H1 (cell line): ENCODE measurements around the gene SRD5A3. TPM values are rescaled to one million over a fixed set of nuclear protein-coding genes. Genes with fewer than 3 reads are reported as not detected.
A peak's percentile ranks its signal among the peaks of the same experiment; 100 is the strongest.

ENCODE experiments used
- CTCF ChIA-PET: fragments of 300-600 bp; sonication (Branson Sonifier 250); formaldehyde crosslinking; loops from one replicate; lab custom pipeline; 2021; ENCODE audit not compliant: partially characterized antibody; lab: Charles Lee
- POLR2A ChIA-PET: fragments of 300-600 bp; sonication (Branson Sonifier 250); formaldehyde crosslinking; loops from one replicate; lab custom pipeline; 2021; ENCODE audit warnings: inconsistent platforms; ENCODE audit not compliant: partially characterized antibody; lab: Charles Lee
- DNase-seq, 2 experiments: peaks; one replicate each; pipeline versions ENCODE4 v3.0.0 to v3.0.0-alpha.2; 2010 to 2022; ENCODE audit warnings: low spot score in 2 of 2, low read depth in 1 of 2, mixed read lengths in 1 of 2
- FAIRE-seq: peaks from 2 replicates; lab custom pipeline; 2011; peaks lifted over from hg19 to GRCh38; lab: Jason Lieb, UNC
- H2AFZ ChIP-seq: 2 replicates; pipeline ENCODE4 v1.8.1; 2012; ENCODE audit warnings: low read length, inconsistent platforms
- H2AK5ac ChIP-seq: 2 replicates; pipeline ENCODE4 v1.6.1; 2013; ENCODE audit warnings: low read depth, low read length
- H2BK120ac ChIP-seq: replicated peaks from 2 replicates; pipeline ENCODE3; 2013; ENCODE audit warnings: low read depth, low read length, inconsistent platforms
- H2BK12ac ChIP-seq: 2 replicates; pipeline ENCODE4 v1.6.1; 2013; ENCODE audit warnings: low read depth, low read length
- H2BK15ac ChIP-seq: 2 replicates; pipeline ENCODE4 v1.6.1; 2013; ENCODE audit warnings: low read length
- H2BK20ac ChIP-seq: 2 replicates; pipeline ENCODE4 v1.6.1; 2013; ENCODE audit warnings: low read length
- H2BK5ac ChIP-seq: 2 replicates; pipeline ENCODE4 v1.6.1; 2013; ENCODE audit warnings: low read depth, low read length
- H3K14ac ChIP-seq: 2 replicates; pipeline ENCODE4 v1.6.1; 2013; ENCODE audit warnings: inconsistent platforms; ENCODE audit not compliant: insufficient read length
- H3K18ac ChIP-seq: 2 replicates; pipeline ENCODE4 v1.6.1; 2013; ENCODE audit warnings: low read length; ENCODE audit errors: extremely low read depth
- H3K23ac ChIP-seq: 2 replicates; pipeline ENCODE4 v1.6.1; 2013; ENCODE audit warnings: inconsistent platforms; ENCODE audit not compliant: insufficient read length
- H3K23me2 ChIP-seq: 2 replicates; pipeline ENCODE4 v1.6.1; 2013; ENCODE audit warnings: low read depth, low read length
- H3K27ac ChIP-seq: 2 replicates; pipeline ENCODE4 v1.6.1; 2011; ENCODE audit warnings: low read depth, low read length, inconsistent platforms
- H3K27me3 ChIP-seq, 4 experiments: replicated peaks in 1 of 4; 1 replicate in 1 of 4; 2 replicates in 3 of 4; pipeline versions ENCODE4 v1.6.1 to v1.8.1; 2011 to 2013; ENCODE audit warnings: low read length in 3 of 4, mild to moderate bottlenecking in 3 of 4, inconsistent platforms in 2 of 4, mixed read lengths in 2 of 4, moderate library complexity in 1 of 4; ENCODE audit not compliant: control insufficient read depth in 3 of 4, insufficient read depth in 3 of 4; ENCODE audit errors: extremely low read depth in 1 of 4
- H3K36me3 ChIP-seq, 4 experiments: 2 replicates each; pipeline versions ENCODE4 v1.6.1 to v1.8.1; 2011 to 2013; ENCODE audit warnings: mild to moderate bottlenecking in 4 of 4, low read length in 3 of 4, moderate library complexity in 2 of 4, control low read depth in 1 of 4, inconsistent platforms in 1 of 4; ENCODE audit not compliant: insufficient read depth in 4 of 4, control insufficient read depth in 2 of 4
- H3K4ac ChIP-seq: replicated peaks from 2 replicates; pipeline ENCODE3; 2013; ENCODE audit warnings: low read length, low read depth, mixed read lengths, inconsistent platforms; ENCODE audit not compliant: insufficient read length
- H3K4me1 ChIP-seq, 4 experiments: replicated peaks in 1 of 4; 1 replicate in 1 of 4; 2 replicates in 3 of 4; pipeline versions ENCODE4 v1.6.1 to v1.8.1; 2011 to 2013; ENCODE audit warnings: low read length in 3 of 4, inconsistent platforms in 2 of 4, mixed read lengths in 1 of 4; ENCODE audit not compliant: insufficient read depth in 4 of 4, control insufficient read depth in 3 of 4
- H3K4me2 ChIP-seq, 2 experiments: 2 replicates each; pipeline versions ENCODE4 v1.6.1 to v1.8.1; 2011 to 2013; ENCODE audit warnings: low read depth in 2 of 2, low read length in 2 of 2, control low read depth in 1 of 2, inconsistent platforms in 1 of 2, mild to moderate bottlenecking in 1 of 2; ENCODE audit not compliant: insufficient read depth in 1 of 2
- H3K4me3 ChIP-seq, 4 experiments: fragments of 200-600, 300-600 bp in 1 of 4; sonication (generic), shearing (Covaris generic), sonication (Bioruptor Twin) in 1 of 4; 2 replicates each; pipeline versions ENCODE4 v1.5.1 to v1.8.1; 2011 to 2016; ENCODE audit warnings: low read length in 4 of 4, low read depth in 3 of 4, control low read depth in 2 of 4, inconsistent platforms in 2 of 4, mild to moderate bottlenecking in 2 of 4, mixed read lengths in 1 of 4, moderate library complexity in 1 of 4; ENCODE audit not compliant: insufficient read depth in 2 of 4; ENCODE audit errors: extremely low read depth in 1 of 4
- H3K56ac ChIP-seq: replicated peaks from 2 replicates; pipeline ENCODE3; 2013; ENCODE audit warnings: low read depth, mild to moderate bottlenecking, mixed read lengths, low read length, inconsistent platforms; ENCODE audit not compliant: insufficient read length
- H3K79me1 ChIP-seq: 2 replicates; pipeline ENCODE4 v1.6.1; 2013; ENCODE audit warnings: low read depth, low read length, control low read depth
- H3K79me2 ChIP-seq, 2 experiments: 2 replicates each; pipeline versions ENCODE4 v1.6.1 to v1.8.1; 2012 to 2013; ENCODE audit warnings: low read length in 2 of 2, mild to moderate bottlenecking in 2 of 2, inconsistent platforms in 1 of 2; ENCODE audit not compliant: insufficient read depth in 2 of 2, control insufficient read depth in 1 of 2
- H3K9ac ChIP-seq, 4 experiments: replicated peaks in 1 of 4; 1 replicate in 1 of 4; 2 replicates in 3 of 4; pipeline versions ENCODE4 v1.6.1 to v1.8.1; 2011 to 2013; ENCODE audit warnings: low read depth in 3 of 4, low read length in 3 of 4, control low read depth in 2 of 4, mild to moderate bottlenecking in 2 of 4, moderate library complexity in 2 of 4, inconsistent platforms in 1 of 4; ENCODE audit errors: extremely low read depth in 1 of 4
- H3K9me3 ChIP-seq, 2 experiments: 2 replicates each; pipeline versions ENCODE4 v1.6.1 to v1.8.1; 2012 to 2013; ENCODE audit warnings: mild to moderate bottlenecking in 2 of 2, moderate library complexity in 2 of 2, control low read depth in 1 of 2, inconsistent platforms in 1 of 2, low read depth in 1 of 2, low read length in 1 of 2, mixed read lengths in 1 of 2; ENCODE audit not compliant: insufficient read depth in 2 of 2
- H4K20me1 ChIP-seq, 2 experiments: replicated peaks in 1 of 2; 2 replicates each; pipeline versions ENCODE3 to v1.8.1; 2011 to 2013; ENCODE audit warnings: inconsistent platforms in 2 of 2, low read length in 2 of 2, mild to moderate bottlenecking in 1 of 2; ENCODE audit not compliant: insufficient read depth in 2 of 2, control insufficient read depth in 1 of 2
- H4K5ac ChIP-seq: 2 replicates; pipeline ENCODE4 v1.6.1; 2013; ENCODE audit warnings: low read length, low read depth, mixed read lengths, inconsistent platforms; ENCODE audit not compliant: insufficient read length
- H4K8ac ChIP-seq: 2 replicates; pipeline ENCODE4 v1.8.0; 2013; ENCODE audit warnings: mild to moderate bottlenecking, moderate library complexity, low read length, inconsistent platforms; ENCODE audit not compliant: insufficient read depth; ENCODE audit errors: extremely low read depth
- H4K91ac ChIP-seq: replicated peaks from 2 replicates; pipeline ENCODE3; 2013; ENCODE audit warnings: low read length, mixed read lengths, inconsistent platforms; ENCODE audit not compliant: insufficient read length
- ASH2L ChIP-seq: fragments of 200-600, 300-600 bp; sonication (generic); IDR thresholded peaks from one replicate; pipeline ENCODE4 v1.7.1; 2017; ENCODE audit warnings: low read length
- HDAC2 ChIP-seq, 2 experiments: fragments of 300-600 bp in 1 of 2; sonication (generic) in 1 of 2; IDR thresholded peaks; 2 replicates each; pipeline ENCODE4 v1.6.1; 2011 to 2012; ENCODE audit warnings: low read depth in 2 of 2, low read length in 2 of 2, mild to moderate bottlenecking in 2 of 2, moderate library complexity in 2 of 2, borderline replicate concordance in 1 of 2, inconsistent platforms in 1 of 2
- TEAD4 ChIP-seq: IDR thresholded peaks from 2 replicates; pipeline ENCODE4 v1.6.1; 2012; ENCODE audit warnings: low read depth, low read length, inconsistent platforms, mixed read lengths
- WGBS, 2 experiments: shearing (Covaris generic) in 1 of 2; methylation state at CpG; one replicate each; pipeline versions ENCODE4 v1.1.6 to v1.1.7; 2013 to 2015; ENCODE audit warnings: low lambda C conversion rate in 2 of 2, mixed read lengths in 2 of 2, inconsistent platforms in 1 of 2, low coverage in 1 of 2, missing lambda C conversion rate in 1 of 2; ENCODE audit not compliant: insufficient replicate concordance in 2 of 2, insufficient coverage in 1 of 2, insufficient read length in 1 of 2; ENCODE audit errors: extremely low coverage in 1 of 2, missing lambda C conversion rate in 1 of 2; 5-methylcytosine and 5-hydroxymethylcytosine counted together
- polyA plus RNA-seq, 7 experiments: library from polyadenylated mRNA; depleted of rRNA in 3 of 7; stranded (reverse) in 5 of 7; unstranded in 2 of 7; fragments of >200 nt in 5 of 7; fragments of 200-250 nt in 2 of 7; gene quantifications; 1 replicate in 5 of 7; 2 replicates in 1 of 7; 4 replicates in 1 of 7; pipeline versions ENCODE4 v1.2.1 to v1.2.3, GENCODE V29; 2011 to 2013; ENCODE audit warnings: missing spikeins in 2 of 7, mixed read lengths in 2 of 7
- total RNA-seq: library from RNA; stranded (reverse); fragmentation: NEBNext Ultra II Directional; extraction: Animal tissue kit (Norgen Biotek cat#: 25700); gene quantifications from 2 replicates; pipeline ENCODE4 v1.2.1, GENCODE V29; 2021
- TF ChIP-seq, protein P1 (sequence below): IDR thresholded peaks from 2 replicates; pipeline ENCODE4 v1.6.1; 2012; ENCODE audit warnings: inconsistent platforms

SRD5A3 gene
- total and polyA plus RNA-seq, 2 of the 8 experiments (the other 6 are each of a cell fraction or from before 2014, with no cell fraction given): 19.6 to 34.6 TPM

DNA sequence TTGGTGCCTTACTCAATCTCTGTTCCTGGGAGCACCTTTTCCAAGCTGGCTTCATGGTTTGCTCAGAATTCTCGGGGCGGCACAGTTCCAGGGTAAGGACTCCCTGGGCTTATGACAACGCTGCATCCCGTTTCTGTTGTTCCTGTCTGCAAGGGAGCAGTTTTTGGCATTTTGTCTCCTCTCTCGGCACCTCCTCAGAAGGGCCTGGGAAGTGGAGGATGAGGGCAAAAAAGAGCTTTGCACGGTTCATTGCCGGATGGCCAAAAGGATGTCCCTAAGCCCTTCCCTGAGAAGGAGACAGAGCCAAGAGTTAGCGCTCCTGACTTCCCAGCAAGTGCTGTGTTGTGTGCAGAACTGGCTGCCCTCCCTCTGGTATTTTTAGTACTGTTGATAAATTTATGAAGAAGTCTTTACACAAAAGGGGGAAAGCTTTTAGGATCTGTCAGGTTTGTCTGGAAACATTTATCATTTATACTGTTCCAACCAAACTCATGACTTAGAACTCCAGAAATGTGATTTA is 13.4 kb downstream of the SRD5A3 start:
- H3K56ac ChIP-seq: no peak overlapping the region
- no peaks in the 10 kb centered on the region for H3K36me3 ChIP-seq
- H4K20me1 ChIP-seq: no peaks in the 10 kb centered on the region
- H2BK12ac ChIP-seq: no peak overlapping the region
- H3K9ac ChIP-seq: no peak overlapping the region
- no peak overlapping the region for H2BK120ac ChIP-seq
- H3K4ac ChIP-seq: no peak overlapping the region
- H2AFZ ChIP-seq: no peak overlapping the region
- H3K14ac ChIP-seq: no peak overlapping the region
- WGBS, 2 experiments: 92% methylated on average over 8 of the region's 8 CpGs; no CpG with 5 or more reads in 1 of the 2 experiments
- no peak for FAIRE-seq
- no peak overlapping the region for H3K23ac ChIP-seq
- no peak overlapping the region for H4K91ac ChIP-seq
- no peaks in the 10 kb centered on the region for H3K27me3 ChIP-seq
- no peak overlapping the region for H3K4me2 ChIP-seq
- H4K5ac ChIP-seq: no peak overlapping the region
- no peaks in the 10 kb centered on the region for H3K79me1 ChIP-seq
- H2BK15ac ChIP-seq: no peak overlapping the region
- no peak overlapping the region for H2BK5ac ChIP-seq
- POLR2A ChIA-PET: no interaction called here
- H2BK20ac ChIP-seq: peak overlapping the region; percentile 61; the same call in 1 of the 2 replicates
- no peaks in the 10 kb centered on the region for H3K79me2 ChIP-seq
- DNase-seq: peak in 1 of 2 experiments; percentile 35
- CTCF ChIA-PET: interaction anchor here (1.5 kb wide), 1 partner anchor 18 kb away, joined by 3 read pairs; no protein-coding TSS in a partner anchor
- H3K18ac ChIP-seq: no peak overlapping the region
- no peak overlapping the region for H3K27ac ChIP-seq
- H3K23me2 ChIP-seq: 0 out of 2 replicates have a peak, but pooled peaks cover 3% of the 10 kb centered on the region
- H3K4me1 ChIP-seq: peaks cover 0 to 7% (median 0%) of the 10 kb centered on the region in 4 experiments; a peak in 2 of 7 replicates
- H3K4me3 ChIP-seq: no peak overlapping the region
- H3K9me3 ChIP-seq: no peaks in the 10 kb centered on the region
- no peak overlapping the region for H2AK5ac ChIP-seq
- no peak overlapping the region for H4K8ac ChIP-seq
- TF ChIP-seq HDAC2 (IDR thresholded peaks at IDR 0.05; ENCODE audit: borderline replicate concordance in 1 of 2, low read depth in 2 of 2, low read length in 2 of 2): no peak
- TF ChIP-seq, protein P1, sequence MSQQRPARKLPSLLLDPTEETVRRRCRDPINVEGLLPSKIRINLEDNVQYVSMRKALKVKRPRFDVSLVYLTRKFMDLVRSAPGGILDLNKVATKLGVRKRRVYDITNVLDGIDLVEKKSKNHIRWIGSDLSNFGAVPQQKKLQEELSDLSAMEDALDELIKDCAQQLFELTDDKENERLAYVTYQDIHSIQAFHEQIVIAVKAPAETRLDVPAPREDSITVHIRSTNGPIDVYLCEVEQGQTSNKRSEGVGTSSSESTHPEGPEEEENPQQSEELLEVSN: no peak
- TF ChIP-seq TEAD4: no peak
- TF ChIP-seq ASH2L: no peak
